NK-92 (cell line): Measurements from ENCODE around the gene TXLNA.

Source experiments
- DNase-seq: peaks from one replicate; lab custom pipeline; 2025; ENCODE audit not compliant: unreplicated experiment; lab: John Stamatoyannopoulos, UW

The TXLNA gene

GRCh38 chr1:32242341-32242851 lies 62.9 kb downstream of the TXLNA start:
- DNase-seq: no peak

- no peak for DNase-seq
Measured at GRCh38 chr1:32246888-32247273, 67.4 kb downstream of the TXLNA start, which contains the start of gene FAM167B. TSS of gene FAM167B (plus strand) at chr1:32247222. CDS start at chr1:32247422, 200 bp downstream.

- DNase-seq: no peak
Measured at GRCh38 chr1:32247452-32247851, 68.0 kb downstream of the TXLNA start.
